ENCODE data around the gene RIOK2. TPM values are rescaled to one million over a fixed set of nuclear protein-coding genes. Genes with fewer than 3 reads are reported as not detected.

The RIOK2 gene
- total and polyA plus RNA-seq, 2 donors (not counting 1 experiment from before 2014, with no cell fraction given) = 18.2 to 24.6 TPM

DNA sequence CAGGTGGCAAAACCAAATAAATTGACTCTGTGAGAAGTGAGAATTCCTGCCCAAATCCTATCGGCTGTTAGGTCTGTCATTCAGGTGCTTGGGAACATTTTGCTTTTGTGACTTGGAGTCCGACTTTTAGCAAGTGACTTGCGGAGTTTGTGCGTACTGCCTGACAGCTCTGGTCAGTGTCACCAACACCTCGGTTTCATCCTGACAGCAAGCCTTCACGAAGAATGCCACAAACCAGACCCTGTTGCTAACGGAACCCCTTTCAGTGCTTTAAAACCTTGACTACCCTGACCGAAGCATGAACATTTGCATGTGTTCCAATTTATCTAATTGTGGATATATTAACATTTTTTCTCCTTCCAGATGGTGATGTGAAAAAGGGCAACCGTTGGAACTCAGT, 67.1 kb downstream of the RIOK2 start:
- H3K4me2 ChIP-seq (ENCODE audit: extremely low read depth, insufficient read depth, low read length) = no peak overlapping the region

DNA sequence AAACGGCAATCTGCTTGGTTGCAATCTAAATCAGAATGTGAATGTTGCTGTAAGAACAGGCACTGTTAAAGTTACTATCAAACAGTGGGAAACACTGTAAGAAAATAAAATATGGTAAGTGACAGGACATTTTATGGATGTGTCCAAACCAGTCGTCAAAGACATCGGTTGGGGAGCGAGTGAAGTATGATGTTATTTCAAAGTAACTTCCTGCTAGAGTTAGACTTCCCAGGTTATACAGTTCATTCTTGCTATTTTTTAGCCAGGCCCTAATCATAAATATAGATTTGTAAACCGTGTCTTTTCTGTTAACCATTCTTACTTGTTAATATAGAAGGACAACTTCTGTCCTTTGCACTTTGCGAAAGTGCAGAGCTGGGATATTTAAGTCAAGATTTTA, 70.8 kb downstream of the RIOK2 start:
- no peaks in the 10 kb centered on the region for H3K27me3 ChIP-seq (ENCODE audit: control insufficient read depth, insufficient read depth, low read length)
- TF ChIP-seq EZH2 (IDR thresholded peaks at IDR 0.05; ENCODE audit: low read length, missing control alignments) = no peak
- TF ChIP-seq, protein P1, sequence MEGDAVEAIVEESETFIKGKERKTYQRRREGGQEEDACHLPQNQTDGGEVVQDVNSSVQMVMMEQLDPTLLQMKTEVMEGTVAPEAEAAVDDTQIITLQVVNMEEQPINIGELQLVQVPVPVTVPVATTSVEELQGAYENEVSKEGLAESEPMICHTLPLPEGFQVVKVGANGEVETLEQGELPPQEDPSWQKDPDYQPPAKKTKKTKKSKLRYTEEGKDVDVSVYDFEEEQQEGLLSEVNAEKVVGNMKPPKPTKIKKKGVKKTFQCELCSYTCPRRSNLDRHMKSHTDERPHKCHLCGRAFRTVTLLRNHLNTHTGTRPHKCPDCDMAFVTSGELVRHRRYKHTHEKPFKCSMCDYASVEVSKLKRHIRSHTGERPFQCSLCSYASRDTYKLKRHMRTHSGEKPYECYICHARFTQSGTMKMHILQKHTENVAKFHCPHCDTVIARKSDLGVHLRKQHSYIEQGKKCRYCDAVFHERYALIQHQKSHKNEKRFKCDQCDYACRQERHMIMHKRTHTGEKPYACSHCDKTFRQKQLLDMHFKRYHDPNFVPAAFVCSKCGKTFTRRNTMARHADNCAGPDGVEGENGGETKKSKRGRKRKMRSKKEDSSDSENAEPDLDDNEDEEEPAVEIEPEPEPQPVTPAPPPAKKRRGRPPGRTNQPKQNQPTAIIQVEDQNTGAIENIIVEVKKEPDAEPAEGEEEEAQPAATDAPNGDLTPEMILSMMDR (conservative IDR thresholded peaks at IDR 0.05 in 1 of 2, IDR thresholded peaks at IDR 0.05 in 1 of 2; ENCODE audit: low read depth in 1 of 2, low read length in 2 of 2) = no peak
- no peak overlapping the region for H3K4me2 ChIP-seq (ENCODE audit: extremely low read depth, insufficient read depth, low read length)
- no peaks in the 10 kb centered on the region for H3K36me3 ChIP-seq (ENCODE audit: control insufficient read depth, insufficient read depth, low read length)
- no peak for DNase-seq (ENCODE audit: low read depth in 2 of 2)
- H3K79me2 ChIP-seq (ENCODE audit: control insufficient read depth, insufficient read depth, low read length) = no peaks in the 10 kb centered on the region
- H3K9ac ChIP-seq (ENCODE audit: insufficient read depth, low read length) = no peak overlapping the region
- H3K9me3 ChIP-seq (ENCODE audit: control insufficient read depth, insufficient read depth, low read depth, low read length) = no peaks in the 10 kb centered on the region
- H2AFZ ChIP-seq (ENCODE audit: low read length) = no peak overlapping the region
- H3K27ac ChIP-seq (ENCODE audit: insufficient read depth, low read length) = no peak overlapping the region
- H4K20me1 ChIP-seq (ENCODE audit: control insufficient read depth, extremely low read depth, insufficient read depth, low read length) = no peaks in the 10 kb centered on the region
- no peaks in the 10 kb centered on the region for H3K4me1 ChIP-seq (ENCODE audit: control insufficient read depth, extremely low read depth, insufficient read depth, low read length)
- no peak overlapping the region for H3K4me3 ChIP-seq (replicated peaks in 1 of 4; ENCODE audit: control extremely low read depth in 1 of 4, insufficient read depth in 1 of 4, low read depth in 3 of 4, low read length in 4 of 4)

More for the DNA sequence above, 67.1 kb downstream of the RIOK2 start:
- TF ChIP-seq, protein P1 (conservative IDR thresholded peaks at IDR 0.05 in 1 of 2, IDR thresholded peaks at IDR 0.05 in 1 of 2; ENCODE audit: low read depth in 1 of 2, low read length in 2 of 2) = no peak
- TF ChIP-seq EZH2 (IDR thresholded peaks at IDR 0.05; ENCODE audit: low read length, missing control alignments) = no peak
- Histone ChIP-seq H2AFZ (ENCODE audit: low read length) (no peak overlapping the region), H3K27me3 (ENCODE audit: control insufficient read depth, insufficient read depth, low read length) (peaks cover 4% of the 10 kb centered on the region), H3K9me3 (ENCODE audit: control insufficient read depth, insufficient read depth, low read depth, low read length) (no peaks in the 10 kb centered on the region), H3K9ac (ENCODE audit: insufficient read depth, low read length) (no peak overlapping the region), H4K20me1 (ENCODE audit: control insufficient read depth, extremely low read depth, insufficient read depth, low read length) (no peaks in the 10 kb centered on the region), H3K4me3 (replicated peaks in 1 of 4; ENCODE audit: control extremely low read depth in 1 of 4, insufficient read depth in 1 of 4, low read depth in 3 of 4, low read length in 4 of 4) (no peak overlapping the region), H3K27ac (ENCODE audit: insufficient read depth, low read length) (no peak overlapping the region), H3K4me1 (ENCODE audit: control insufficient read depth, extremely low read depth, insufficient read depth, low read length) (no peaks in the 10 kb centered on the region), H3K36me3 (ENCODE audit: control insufficient read depth, insufficient read depth, low read length) (no peaks in the 10 kb centered on the region), H3K79me2 (ENCODE audit: control insufficient read depth, insufficient read depth, low read length) (no peaks in the 10 kb centered on the region)
- DNase-seq (ENCODE audit: low read depth in 2 of 2) = no peak

GRCh38 chr5:97111616-97112015, 71.4 kb downstream of the RIOK2 start:
- H3K9ac ChIP-seq (ENCODE audit: insufficient read depth, low read length) = no peak overlapping the region
- no peaks in the 10 kb centered on the region for H3K4me1 ChIP-seq (ENCODE audit: control insufficient read depth, extremely low read depth, insufficient read depth, low read length)
- no peak for TF ChIP-seq EZH2 (IDR thresholded peaks at IDR 0.05; ENCODE audit: low read length, missing control alignments)
- TF ChIP-seq, protein P1 (conservative IDR thresholded peaks at IDR 0.05 in 1 of 2, IDR thresholded peaks at IDR 0.05 in 1 of 2; ENCODE audit: low read depth in 1 of 2, low read length in 2 of 2) = no peak
- no peak overlapping the region for H3K4me3 ChIP-seq (replicated peaks in 1 of 4; ENCODE audit: control extremely low read depth in 1 of 4, insufficient read depth in 1 of 4, low read depth in 3 of 4, low read length in 4 of 4)
- H3K79me2 ChIP-seq (ENCODE audit: control insufficient read depth, insufficient read depth, low read length) = no peaks in the 10 kb centered on the region
- H3K4me2 ChIP-seq (ENCODE audit: extremely low read depth, insufficient read depth, low read length) = no peak overlapping the region
- no peak overlapping the region for H3K27ac ChIP-seq (ENCODE audit: insufficient read depth, low read length)
- DNase-seq (ENCODE audit: low read depth in 2 of 2) = no peak
- H4K20me1 ChIP-seq (ENCODE audit: control insufficient read depth, extremely low read depth, insufficient read depth, low read length) = no peaks in the 10 kb centered on the region
- H3K36me3 ChIP-seq (ENCODE audit: control insufficient read depth, insufficient read depth, low read length) = no peaks in the 10 kb centered on the region
- H2AFZ ChIP-seq (ENCODE audit: low read length) = no peak overlapping the region
- no peaks in the 10 kb centered on the region for H3K27me3 ChIP-seq (ENCODE audit: control insufficient read depth, insufficient read depth, low read length)
- H3K9me3 ChIP-seq (ENCODE audit: control insufficient read depth, insufficient read depth, low read depth, low read length) = no peaks in the 10 kb centered on the region
